HG03280 (cell line): ENCODE measurements around the gene MMP2.

ENCODE experiments used
- ATAC-seq: cut with Tn5 transposase; IDR thresholded peaks from one replicate; pipeline ENCODE4 v1.9.1; 2021; ENCODE audit warnings: mild to moderate bottlenecking, moderate library complexity; ENCODE audit not compliant: unreplicated experiment

The MMP2 gene

GRCh38 chr16:55468352-55468990 lies 10.5 kb upstream of the MMP2 start:
- ATAC-seq: no peak

- no peak for ATAC-seq
These were observed 9.0 kb upstream of the MMP2 start for GRCh38 chr16:55469821-55470532.

- ATAC-seq: no peak
These were observed 8.2 kb upstream of the MMP2 start for GRCh38 chr16:55470533-55471371.

- ATAC-seq: no peak
These were observed 7.4 kb upstream of the MMP2 start for GRCh38 chr16:55471448-55472097.

- ATAC-seq: no peak
These were observed 5.4 kb upstream of the MMP2 start for GRCh38 chr16:55473587-55473986.

GRCh38 chr16:55474821-55475220 lies 4.2 kb upstream of the MMP2 start:
- ATAC-seq: no peak

GRCh38 chr16:55475919-55476318 lies 3.1 kb upstream of the MMP2 start:
- ATAC-seq: no peak

- ATAC-seq: no peak
These were observed 2.1 kb upstream of the MMP2 start for GRCh38 chr16:55476625-55477533.

GRCh38 chr16:55477736-55478135 lies 1.3 kb upstream of the MMP2 start:
- no peak for ATAC-seq

- no peak for ATAC-seq
These were observed 587 bp downstream of the MMP2 start for GRCh38 chr16:55479430-55480140.

- no peak for ATAC-seq
These were observed 1.2 kb downstream of the MMP2 start for GRCh38 chr16:55480228-55480655.

GRCh38 chr16:55481023-55481422 lies 2.0 kb downstream of the MMP2 start:
- ATAC-seq: no peak

- no peak for ATAC-seq
These were observed 3.1 kb downstream of the MMP2 start for GRCh38 chr16:55482056-55482455.

GRCh38 chr16:55487048-55487803 lies 8.2 kb downstream of the MMP2 start:
- no peak for ATAC-seq

GRCh38 chr16:55488306-55488705 lies 9.3 kb downstream of the MMP2 start:
- no peak for ATAC-seq

GRCh38 chr16:55489119-55489955 lies 10.3 kb downstream of the MMP2 start:
- ATAC-seq: no peak

- ATAC-seq: no peak
These were observed 10.9 kb downstream of the MMP2 start for GRCh38 chr16:55489956-55490265.

- no peak for ATAC-seq
These were observed 11.3 kb downstream of the MMP2 start for GRCh38 chr16:55490301-55490700.
